GM19438 (cell line): Measurements from ENCODE around the gene PARVB.
"Not testable (repeated sequence)": the region's sequence is repeated elsewhere in the genome, so short reads cannot be mapped to it uniquely, and the experiment has no call there.

ENCODE experiments used
- ATAC-seq: cut with Tn5 transposase; IDR thresholded peaks from one replicate; pipeline ENCODE4 v1.9.1; 2021; ENCODE audit warnings: low read depth; ENCODE audit not compliant: unreplicated experiment

The PARVB gene

GRCh38 chr22:43996981-43997265, 27.2 kb upstream of the PARVB start:
- ATAC-seq, result no peak

GRCh38 chr22:43998679-43999264, 25.3 kb upstream of the PARVB start:
- no peak for ATAC-seq

- no peak for ATAC-seq
Observed at GRCh38 chr22:43999378-43999777, 24.7 kb upstream of the PARVB start.

GRCh38 chr22:44000123-44000522, 24.0 kb upstream of the PARVB start:
- ATAC-seq, result no peak

GRCh38 chr22:44001521-44001920, 22.6 kb upstream of the PARVB start:
- ATAC-seq, result no peak

GRCh38 chr22:44002324-44002723, 21.8 kb upstream of the PARVB start:
- no peak for ATAC-seq

- ATAC-seq, result no peak
Observed at GRCh38 chr22:44002997-44003396, 21.1 kb upstream of the PARVB start.

- no peak for ATAC-seq
Observed at GRCh38 chr22:44003405-44004103, 20.5 kb upstream of the PARVB start.

GRCh38 chr22:44004104-44004460, 20.0 kb upstream of the PARVB start:
- ATAC-seq, result no peak

- ATAC-seq, result no peak
Observed at GRCh38 chr22:44005524-44005923, 18.6 kb upstream of the PARVB start.

- no peak for ATAC-seq
Observed at GRCh38 chr22:44012162-44012561, 11.9 kb upstream of the PARVB start.

- ATAC-seq, result no peak
Observed at GRCh38 chr22:44012591-44012990, 11.5 kb upstream of the PARVB start.

- no peak for ATAC-seq
Observed at GRCh38 chr22:44014241-44014640, 9.9 kb upstream of the PARVB start.

- not testable (repeated sequence) for ATAC-seq
Observed at GRCh38 chr22:44016586-44016985, 7.5 kb upstream of the PARVB start.

- no peak for ATAC-seq
Observed at GRCh38 chr22:44018594-44018993, 5.5 kb upstream of the PARVB start.

GRCh38 chr22:44019416-44019815, 4.7 kb upstream of the PARVB start:
- no peak for ATAC-seq

GRCh38 chr22:44019846-44020245, 4.3 kb upstream of the PARVB start:
- no peak for ATAC-seq

GRCh38 chr22:44020981-44021380, 3.1 kb upstream of the PARVB start:
- no peak for ATAC-seq

GRCh38 chr22:44023404-44024287, 456 bp upstream of the PARVB start:
- no peak for ATAC-seq

- ATAC-seq, result peak; percentile 52
Observed at GRCh38 chr22:44025171-44026065, 1.3 kb downstream of the PARVB start.
